GM23248 (cell line): Measurements from ENCODE around the gene TTC22.

Experiments used
- EZH2 ChIP-seq: fragments of 200-600 bp; sonication (generic); IDR thresholded peaks from 2 replicates; pipeline ENCODE4 v1.6.1; 2018; ENCODE audit warnings: antibody characterized with exemption, mild to moderate bottlenecking; ENCODE audit not compliant: insufficient read depth, poor library complexity, severe bottlenecking
- EZH2phosphoT487 ChIP-seq: fragments of 200-600 bp; sonication (generic); IDR thresholded peaks from 2 replicates; pipeline ENCODE4 v1.6.1; 2018; ENCODE audit warnings: antibody characterized with exemption, moderate library complexity, mild to moderate bottlenecking, low read depth; ENCODE audit not compliant: insufficient read depth

- TF ChIP-seq EZH2 = no peak
- no peak for TF ChIP-seq EZH2phosphoT487
Measured at GRCh38 chr1:54800041-54800898, 853 bp downstream of the TTC22 start.
